HepG2 (cell line): ENCODE measurements around the gene AKAP10. TPM values are rescaled to one million over a fixed set of nuclear protein-coding genes. Genes with fewer than 3 reads are reported as not detected.
"Not testable (repeated sequence)": the region's sequence is repeated elsewhere in the genome, so short reads cannot be mapped to it uniquely, and the experiment has no call there.

ENCODE experiments used
- ATAC-seq: fragments of 200-7000 bp; cut with Tn5 transposase; 3 replicates; pipeline ENCODE4 v1.9.1; 2020; ENCODE audit warnings: mild to moderate bottlenecking, moderate library complexity
- BruUV-seq: library from RNA; stranded (reverse); fragments of 400-500 nt; replicated peaks from 2 replicates; lab custom pipeline; 2021; lab: Mats Ljungman, UMichigan
- CTCF ChIA-PET: fragments of 300-600 bp; formaldehyde crosslinking; extraction: SDS; loops from one replicate; lab custom pipeline; 2021; ENCODE audit warnings: low total read pairs, inconsistent platforms, low intra/inter-chr PET ratio; lab: Yijun Ruan, JAX
- POLR2A ChIA-PET: fragments of 350-600 bp; sonication (Branson Sonifier 250); formaldehyde crosslinking; loops from one replicate; lab custom pipeline; 2020; ENCODE audit warnings: antibody characterized with exemption, inconsistent platforms; lab: Yijun Ruan, JAX
- DNase-seq: peaks from one replicate; pipeline ENCODE4 v3.0.0-alpha.2; 2015; ENCODE audit warnings: low spot score
- FAIRE-seq: peaks from 3 replicates; lab custom pipeline; 2011; peaks lifted over from hg19 to GRCh38; lab: Jason Lieb, UNC
- H2AFZ ChIP-seq: one replicate; pipeline ENCODE4 v1.6.1; 2011; ENCODE audit warnings: low read length, inconsistent platforms
- H3K27ac ChIP-seq: fragments of 300-600 bp; 3 replicates; pipeline ENCODE4 v1.8.0; 2011; ENCODE audit warnings: mixed run types, mild to moderate bottlenecking, mixed read lengths, low read length, inconsistent platforms; ENCODE audit not compliant: insufficient read depth; ENCODE audit errors: extremely low read length
- H3K27me3 ChIP-seq, 2 experiments: fragments of 200-600 bp in 1 of 2; 2 replicates in 1 of 2; 3 replicates in 1 of 2; pipeline versions ENCODE4 v1.6.0 to v1.8.0; 2011; ENCODE audit warnings: low read length in 2 of 2, mild to moderate bottlenecking in 2 of 2, moderate library complexity in 2 of 2, inconsistent platforms in 1 of 2; ENCODE audit not compliant: insufficient read depth in 2 of 2, control insufficient read depth in 1 of 2
- H3K36me3 ChIP-seq, 2 experiments: fragments of 200-600 bp in 1 of 2; replicated peaks in 1 of 2; 2 replicates in 1 of 2; 3 replicates in 1 of 2; pipeline versions ENCODE4 v1.5.1 to v1.8.0; 2011; ENCODE audit warnings: low read length in 2 of 2, inconsistent platforms in 1 of 2; ENCODE audit not compliant: insufficient read depth in 2 of 2, control insufficient read depth in 1 of 2
- H3K4me1 ChIP-seq: 2 replicates; pipeline ENCODE4 v1.5.1; 2012; ENCODE audit warnings: low read length, inconsistent platforms; ENCODE audit not compliant: insufficient read depth
- H3K4me2 ChIP-seq: 2 replicates; pipeline ENCODE4 v1.6.0; 2011; ENCODE audit warnings: low read depth, low read length, inconsistent platforms
- H3K4me3 ChIP-seq, 3 experiments: fragments of 200-600 bp in 1 of 3; sonication (generic), shearing (Covaris generic) in 1 of 3; replicated peaks in 1 of 3; 2 replicates each; pipeline ENCODE4 v1.5.1; 2011 to 2016; ENCODE audit warnings: low read length in 3 of 3, inconsistent platforms in 2 of 3, low read depth in 2 of 3, mild to moderate bottlenecking in 2 of 3, control low read depth in 1 of 3, mixed read lengths in 1 of 3; ENCODE audit not compliant: insufficient read depth in 1 of 3
- H3K79me2 ChIP-seq: one replicate; pipeline ENCODE4 v1.6.1; 2011; ENCODE audit warnings: low read length, inconsistent platforms; ENCODE audit not compliant: insufficient read depth
- H3K9ac ChIP-seq: 2 replicates; pipeline ENCODE4 v1.6.0; 2011; ENCODE audit warnings: mild to moderate bottlenecking, low read depth, low read length, inconsistent platforms; ENCODE audit not compliant: insufficient read depth
- H3K9me3 ChIP-seq: 2 replicates; pipeline ENCODE4 v1.5.1; 2012; ENCODE audit warnings: mild to moderate bottlenecking, low read length
- H4K20me1 ChIP-seq: 2 replicates; pipeline ENCODE4 v1.6.0; 2011; ENCODE audit warnings: inconsistent platforms, mild to moderate bottlenecking, low read length, moderate library complexity; ENCODE audit not compliant: insufficient read depth
- HOXA3 ChIP-seq: sonication (generic); formaldehyde crosslinking; IDR thresholded peaks from 2 replicates; pipeline ENCODE4 v1.5.0; 2020; ENCODE audit warnings: missing genetic modification reagents
- ZNF747 ChIP-seq: sonication (generic); formaldehyde crosslinking; IDR thresholded peaks from 2 replicates; pipeline ENCODE4 v1.8.1; 2023; ENCODE audit warnings: missing genetic modification reagents, mild to moderate bottlenecking, borderline replicate concordance
- ZSCAN20 ChIP-seq: sonication (generic); formaldehyde crosslinking; IDR thresholded peaks from 2 replicates; pipeline ENCODE4 v1.4.0; 2020; ENCODE audit warnings: missing genetic modification reagents, mild to moderate bottlenecking, borderline replicate concordance
- WGBS: methylation state at CpG from one replicate; pipeline ENCODE4 v1.1.6; 2017; ENCODE audit warnings: low lambda C conversion rate; 5-methylcytosine and 5-hydroxymethylcytosine counted together
- in situ Hi-C: cut with HindIII; loops from 2 replicates; pipeline ENCODE4 v1.10.0; 2017; ENCODE audit warnings: low pct_unique_long_range_greater_than_20kb; ENCODE audit not compliant: extremely low pct_ligation_motif_present
- intact Hi-C: fragments of 100-400 bp; cut with micrococcal nuclease; formaldehyde crosslinking; loops from one replicate; pipeline ENCODE4 v1.10.0; 2022; ENCODE audit not compliant: unreplicated experiment
- polyA plus RNA-seq, 8 experiments: library from polyadenylated mRNA; depleted of rRNA in 3 of 8; stranded (reverse) in 7 of 8; unstranded in 1 of 8; fragments of >200 nt; fragmentation: Illumina TruSeq in 4 of 8; extraction: Trizol in 4 of 8; gene quantifications; 2 replicates each; pipeline versions ENCODE4 v1.2.1 to v1.2.3, GENCODE V29; 2011 to 2016; ENCODE audit warnings: low read depth in 4 of 8, missing spikeins in 1 of 8, mixed read lengths in 1 of 8; ENCODE audit not compliant: insufficient read depth in 1 of 8
- total RNA-seq, 5 experiments: library from RNA; depleted of rRNA; stranded (reverse); fragments of >200 nt; fragmentation: Illumina TruSeq; extraction: Trizol; gene quantifications; 2 replicates each; pipeline ENCODE4 v1.2.3, GENCODE V29; 2016; ENCODE audit warnings: low read depth in 1 of 5

AKAP10 gene
- total and polyA plus RNA-seq, 2 of the 13 experiments (the other 11 are each of a cell fraction or from before 2014, with no cell fraction given): 17.6 to 21.7 TPM

DNA sequence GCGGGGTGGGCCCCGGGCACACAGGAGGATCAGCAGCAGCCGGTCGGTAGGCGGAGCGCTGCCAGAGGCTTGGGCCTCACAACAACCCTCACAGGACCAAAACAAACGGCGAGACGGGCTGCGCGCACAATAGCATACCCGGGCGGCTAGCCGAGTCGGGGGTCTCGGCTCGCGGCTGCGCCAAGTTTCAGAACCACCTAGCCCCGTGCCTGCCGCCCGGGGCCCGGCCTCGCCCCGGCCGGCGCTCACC is 110.6 kb downstream of the AKAP10 start (continued):
- TF ChIP-seq ZSCAN20 (CRISPR knock-in tag) (peak; percentile 45; the same call in 1 of the 2 replicates), HOXA3 (peak; percentile 12; the same call in 1 of the 2 replicates)

DNA sequence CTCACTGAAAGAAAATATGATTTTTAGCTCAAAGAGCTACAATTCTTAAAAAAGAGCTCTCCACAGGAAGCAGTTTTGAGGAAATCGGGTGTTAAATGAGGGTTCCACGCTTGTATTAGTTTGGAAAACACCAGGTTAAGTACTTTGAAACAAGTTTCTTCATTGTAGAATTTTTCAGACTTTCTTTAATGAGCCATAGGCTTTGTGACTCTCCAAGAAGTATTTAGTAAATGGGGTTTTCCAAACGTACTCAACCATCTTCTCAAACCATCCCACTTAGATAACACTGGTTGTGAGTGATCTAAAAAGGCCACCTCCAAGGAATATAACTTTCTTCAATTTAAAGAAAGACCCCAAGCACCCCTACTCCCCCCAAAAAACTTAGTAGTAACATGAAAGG is 112.6 kb downstream of the AKAP10 start:
- H3K4me2 ChIP-seq: no peak overlapping the region
- POLR2A ChIA-PET: no interaction called here
- TF ChIP-seq ZNF747: no peak
- no peak overlapping the region for H3K9ac ChIP-seq
- no peaks in the 10 kb centered on the region for H3K36me3 ChIP-seq
- WGBS: 3% methylated on average over 3 of the region's 3 CpGs
- intact Hi-C loops (no loop called here), in situ Hi-C loops (no loop called here)
- no peaks in the 10 kb centered on the region for H4K20me1 ChIP-seq
- no peaks in the 10 kb centered on the region for H3K79me2 ChIP-seq
- no peak overlapping the region for H3K27ac ChIP-seq
- no peaks in the 10 kb centered on the region for H3K9me3 ChIP-seq
- CTCF ChIA-PET: no interaction called here
- peaks cover 8% of the 10 kb centered on the region for H3K4me1 ChIP-seq
- ATAC-seq (no peak), FAIRE-seq (no peak), DNase-seq (no peak)
- H3K4me3 ChIP-seq: no peak overlapping the region
- BruUV-seq: no TSS peak
- H3K27me3 ChIP-seq: peaks cover 0 to 4% of the 10 kb centered on the region in 2 experiments; a peak in 1 of 5 replicates
- no peak overlapping the region for H2AFZ ChIP-seq

DNA sequence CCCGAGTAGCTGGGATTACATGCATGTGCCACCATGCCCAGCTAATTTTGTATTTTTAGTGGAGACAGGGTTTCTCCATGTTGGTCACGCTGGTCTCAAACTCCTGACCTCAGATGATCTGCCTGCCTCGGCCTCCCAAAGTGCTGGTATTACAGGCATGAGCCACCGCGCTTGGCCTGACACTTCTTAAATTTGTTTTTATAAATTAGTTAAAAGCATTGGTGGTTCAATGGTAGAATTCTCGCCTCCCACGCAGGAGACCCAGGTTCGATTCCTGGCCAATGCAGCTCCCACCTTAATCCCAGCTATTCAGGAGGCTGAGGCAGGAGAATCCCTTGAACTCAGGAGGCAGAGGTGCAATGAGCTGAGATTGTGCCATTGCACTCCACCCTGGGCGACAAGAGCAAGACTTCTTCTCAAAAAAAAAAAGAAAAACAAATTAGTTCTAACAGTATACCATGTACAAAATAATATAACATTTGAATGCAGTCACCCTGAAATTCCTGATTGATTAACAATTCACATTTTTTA is 116.9 kb downstream of the AKAP10 start:
- H3K9ac ChIP-seq, H3K27me3 ChIP-seq, DNase-seq, H3K4me2 ChIP-seq, H3K4me3 ChIP-seq, CTCF ChIA-PET, FAIRE-seq, H3K4me1 ChIP-seq, H3K27ac ChIP-seq, H3K36me3 ChIP-seq, H3K9me3 ChIP-seq, intact Hi-C loops, in situ Hi-C loops, ATAC-seq, BruUV-seq, H2AFZ ChIP-seq, H4K20me1 ChIP-seq, POLR2A ChIA-PET, H3K79me2 ChIP-seq: not testable (repeated sequence)
- 34% methylated on average over 9 of the region's 9 CpGs for WGBS
